ENCODE data around the gene SLC12A7.

- TF ChIP-seq CTCF (conservative IDR thresholded peaks at IDR 0.05) (no peak), EZH2 (IDR thresholded peaks at IDR 0.05; ENCODE audit: low read depth) (no peak)
Measured at GRCh38 chr5:1123418-1124147, 11.7 kb upstream of the SLC12A7 start.

Measured in PC-9 (cell line).